CD14-positive monocyte (primary cell): ENCODE data around the gene DNAJC30. TPM values are rescaled to one million over a fixed set of nuclear protein-coding genes. Genes with fewer than 3 reads are reported as not detected.
"Not testable (repeated sequence)": the region's sequence is repeated elsewhere in the genome, so short reads cannot be mapped to it uniquely, and the experiment has no call there.

Experiments used
- DNase-seq, 3 donors: peaks; one replicate each; pipeline ENCODE4 v3.0.0-alpha.2; 2011 to 2022
- H2AFZ ChIP-seq: 2 replicates; pipeline ENCODE4 v1.6.0; 2012; ENCODE audit warnings: mild to moderate bottlenecking, low read depth, low read length, inconsistent platforms; ENCODE audit not compliant: insufficient read depth, poor library complexity, severe bottlenecking
- H3K27ac ChIP-seq, 2 donors: 1 replicate in 1 of 2; 2 replicates in 1 of 2; pipeline ENCODE4 v1.5.1; 2012 to 2013; ENCODE audit warnings: low read length in 2 of 2, control low read depth in 1 of 2, inconsistent platforms in 1 of 2, low read depth in 1 of 2, mild to moderate bottlenecking in 1 of 2
- H3K27me3 ChIP-seq, 2 donors: one replicate each; pipeline versions ENCODE4 v1.6.0 to v1.6.1; 2011 to 2013; ENCODE audit warnings: low read length in 2 of 2; ENCODE audit not compliant: control insufficient read depth in 2 of 2, insufficient read depth in 2 of 2
- H3K36me3 ChIP-seq, 2 donors: replicated peaks in 1 of 2; 1 replicate in 1 of 2; 2 replicates in 1 of 2; pipeline versions ENCODE4 v1.5.1 to v1.6.1; 2012 to 2013; ENCODE audit warnings: low read length in 2 of 2, control low read depth in 1 of 2, inconsistent platforms in 1 of 2, mild to moderate bottlenecking in 1 of 2; ENCODE audit not compliant: insufficient read depth in 2 of 2, control insufficient read depth in 1 of 2
- H3K4me1 ChIP-seq, 2 donors: 1 replicate in 1 of 2; 2 replicates in 1 of 2; pipeline versions ENCODE4 v1.5.1 to v1.6.1; 2012 to 2013; ENCODE audit warnings: low read length in 2 of 2, control low read depth in 1 of 2, inconsistent platforms in 1 of 2, mild to moderate bottlenecking in 1 of 2, moderate library complexity in 1 of 2; ENCODE audit not compliant: insufficient read depth in 2 of 2, control insufficient read depth in 1 of 2
- H3K4me2 ChIP-seq: replicated peaks from 2 replicates; pipeline ENCODE3; 2012; ENCODE audit warnings: low read length, moderate library complexity, mild to moderate bottlenecking; ENCODE audit not compliant: poor library complexity, severe bottlenecking; ENCODE audit errors: extremely low read depth
- H3K4me3 ChIP-seq, 3 experiments: fragments of 200-600 bp in 1 of 3; sonication (generic) in 1 of 3; replicated peaks in 1 of 3; 1 replicate in 2 of 3; 2 replicates in 1 of 3; pipeline ENCODE4 v1.5.1; 2011 to 2013; ENCODE audit warnings: low read length in 3 of 3, mild to moderate bottlenecking in 3 of 3, control low read depth in 2 of 3, low read depth in 2 of 3, inconsistent platforms in 1 of 3, moderate library complexity in 1 of 3
- H3K79me2 ChIP-seq: 2 replicates; pipeline ENCODE4 v1.6.0; 2012; ENCODE audit warnings: mild to moderate bottlenecking, control low read depth, inconsistent platforms, low read length, moderate library complexity; ENCODE audit not compliant: insufficient read depth
- H3K9ac ChIP-seq: 2 replicates; pipeline ENCODE4 v1.6.0; 2017; ENCODE audit warnings: low read length, mild to moderate bottlenecking; ENCODE audit not compliant: insufficient read depth, poor library complexity, severe bottlenecking
- H3K9me3 ChIP-seq, 2 donors: replicated peaks in 1 of 2; 1 replicate in 1 of 2; 2 replicates in 1 of 2; pipeline versions ENCODE4 v1.5.1 to v1.6.1; 2012 to 2013; ENCODE audit warnings: low read length in 2 of 2, control low read depth in 1 of 2; ENCODE audit not compliant: control insufficient read depth in 1 of 2, insufficient read depth in 1 of 2
- H4K20me1 ChIP-seq: 2 replicates; pipeline ENCODE4 v1.6.0; 2012; ENCODE audit warnings: mild to moderate bottlenecking, low read length, control low read depth, moderate library complexity; ENCODE audit not compliant: insufficient read depth
- H3K27ac Mint-ChIP-seq, 7 donors: one replicate each; pipeline ENCODE4 v1.8.0; 2020; ENCODE audit warnings: mild to moderate bottlenecking in 7 of 7, mixed read lengths in 7 of 7, moderate library complexity in 6 of 7, inconsistent platforms in 2 of 7
- H3K27me3 Mint-ChIP-seq, 3 donors: one replicate each; pipeline ENCODE4 v1.8.0; 2021 to 2022; ENCODE audit warnings: low read depth in 3 of 3, mild to moderate bottlenecking in 3 of 3, mixed read lengths in 3 of 3, moderate library complexity in 3 of 3, inconsistent platforms in 1 of 3
- H3K36me3 Mint-ChIP-seq, 2 donors: one replicate each; pipeline ENCODE4 v1.8.0; 2020; ENCODE audit warnings: mixed read lengths in 2 of 2, inconsistent platforms in 1 of 2, mild to moderate bottlenecking in 1 of 2
- H3K4me1 Mint-ChIP-seq: one replicate; pipeline ENCODE4 v1.8.0; 2020; ENCODE audit warnings: mild to moderate bottlenecking, mixed read lengths
- H3K4me3 Mint-ChIP-seq, 2 donors: one replicate each; pipeline ENCODE4 v1.8.0; 2020; ENCODE audit warnings: mild to moderate bottlenecking in 2 of 2, mixed read lengths in 2 of 2, moderate library complexity in 1 of 2
- H3K9me3 Mint-ChIP-seq, 7 donors: one replicate each; pipeline ENCODE4 v1.8.0; 2020 to 2022; ENCODE audit warnings: mixed read lengths in 7 of 7, mild to moderate bottlenecking in 6 of 7, moderate library complexity in 6 of 7, inconsistent platforms in 2 of 7
- WGBS: methylation state at CpG from one replicate; pipeline ENCODE4 v1.1.5; 2013; ENCODE audit warnings: missing lambda C conversion rate; ENCODE audit not compliant: insufficient coverage; 5-methylcytosine and 5-hydroxymethylcytosine counted together
- intact Hi-C, 2 donors: fragments of 100-400 bp; cut with micrococcal nuclease; formaldehyde crosslinking; loops; one replicate each; pipeline versions ENCODE4 v1.15.0 to v1.15.1; 2023
- polyA plus RNA-seq, 3 donors: library from polyadenylated mRNA; depleted of rRNA in 1 of 3; unstranded in 2 of 3; stranded (reverse) in 1 of 3; fragments of 300-500 nt in 2 of 3; fragments of >200 nt in 1 of 3; fragmentation: Illumina TruSeq in 2 of 3; gene quantifications; 1 replicate in 2 of 3; 2 replicates in 1 of 3; pipeline ENCODE4 v1.2.3, GENCODE V29; 2012 to 2021
- TF ChIP-seq, protein P1 (sequence below): fragments of 200-600 bp; IDR thresholded peaks from one replicate; pipeline ENCODE4 v1.8.0; 2022; ENCODE audit warnings: antibody characterized with exemption, mild to moderate bottlenecking

The DNAJC30 gene
- polyA plus RNA-seq, 3 donors: 2.4 to 5.2 (median 3.2) TPM

DNA sequence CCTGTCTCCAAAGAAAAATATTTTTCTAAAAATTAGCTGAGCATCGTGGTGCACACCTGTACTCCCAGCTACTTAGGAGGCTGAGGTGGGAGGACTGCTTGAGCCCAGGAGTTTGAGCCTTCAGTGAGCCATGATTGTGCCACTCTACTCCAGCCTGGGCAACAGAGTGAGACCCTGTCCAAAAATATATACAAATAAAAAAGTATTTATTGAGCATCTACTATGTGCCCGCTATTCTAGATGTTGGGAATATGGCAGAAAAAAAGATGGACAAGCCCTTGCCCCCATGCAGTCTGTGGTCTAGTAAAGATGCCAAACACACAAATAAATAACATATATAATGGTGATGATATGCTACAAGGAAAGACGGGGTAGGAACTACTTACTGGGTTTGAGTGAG is 40.6 kb upstream of the DNAJC30 start:
- H3K4me3 ChIP-seq: no peak overlapping the region
- H3K4me1 Mint-ChIP-seq: peaks cover 11% of the 10 kb centered on the region
- H3K27ac ChIP-seq: no peak overlapping the region
- no peak overlapping the region for H3K27ac Mint-ChIP-seq
- peaks cover 22 to 76% of the 10 kb centered on the region in 2 donors for H3K27me3 ChIP-seq
- WGBS: no CpG with 5 or more reads among the region's 3 CpGs
- H3K79me2 ChIP-seq: no peaks in the 10 kb centered on the region
- TF ChIP-seq, protein P1, sequence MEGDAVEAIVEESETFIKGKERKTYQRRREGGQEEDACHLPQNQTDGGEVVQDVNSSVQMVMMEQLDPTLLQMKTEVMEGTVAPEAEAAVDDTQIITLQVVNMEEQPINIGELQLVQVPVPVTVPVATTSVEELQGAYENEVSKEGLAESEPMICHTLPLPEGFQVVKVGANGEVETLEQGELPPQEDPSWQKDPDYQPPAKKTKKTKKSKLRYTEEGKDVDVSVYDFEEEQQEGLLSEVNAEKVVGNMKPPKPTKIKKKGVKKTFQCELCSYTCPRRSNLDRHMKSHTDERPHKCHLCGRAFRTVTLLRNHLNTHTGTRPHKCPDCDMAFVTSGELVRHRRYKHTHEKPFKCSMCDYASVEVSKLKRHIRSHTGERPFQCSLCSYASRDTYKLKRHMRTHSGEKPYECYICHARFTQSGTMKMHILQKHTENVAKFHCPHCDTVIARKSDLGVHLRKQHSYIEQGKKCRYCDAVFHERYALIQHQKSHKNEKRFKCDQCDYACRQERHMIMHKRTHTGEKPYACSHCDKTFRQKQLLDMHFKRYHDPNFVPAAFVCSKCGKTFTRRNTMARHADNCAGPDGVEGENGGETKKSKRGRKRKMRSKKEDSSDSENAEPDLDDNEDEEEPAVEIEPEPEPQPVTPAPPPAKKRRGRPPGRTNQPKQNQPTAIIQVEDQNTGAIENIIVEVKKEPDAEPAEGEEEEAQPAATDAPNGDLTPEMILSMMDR: no peak
- H3K9ac ChIP-seq: no peak overlapping the region
- H3K36me3 Mint-ChIP-seq: peaks cover 4 to 5% of the 10 kb centered on the region in 2 donors
- peaks cover 55 to 64% (median 61%) of the 10 kb centered on the region in 3 donors for H3K27me3 Mint-ChIP-seq
- H3K9me3 ChIP-seq: no peaks in the 10 kb centered on the region
- H2AFZ ChIP-seq: no peak overlapping the region
- no peaks in the 10 kb centered on the region for H3K36me3 ChIP-seq
- intact Hi-C loops: loop anchor here in 1 of 2 donors (5.0 kb wide), 1 partner anchor 57 kb away; the partner anchor contains the start of gene VPS37D
- H3K4me2 ChIP-seq: no peak overlapping the region
- DNase-seq: no peak
- peaks cover 5 to 11% of the 10 kb centered on the region in 2 donors for H3K4me1 ChIP-seq
- H3K4me3 Mint-ChIP-seq: peak overlapping the region in 1 of 2 donors; percentile 72
- H4K20me1 ChIP-seq: no peaks in the 10 kb centered on the region
- H3K9me3 Mint-ChIP-seq: peaks cover 0 to 14% (median 8%) of the 10 kb centered on the region in 7 donors

DNA sequence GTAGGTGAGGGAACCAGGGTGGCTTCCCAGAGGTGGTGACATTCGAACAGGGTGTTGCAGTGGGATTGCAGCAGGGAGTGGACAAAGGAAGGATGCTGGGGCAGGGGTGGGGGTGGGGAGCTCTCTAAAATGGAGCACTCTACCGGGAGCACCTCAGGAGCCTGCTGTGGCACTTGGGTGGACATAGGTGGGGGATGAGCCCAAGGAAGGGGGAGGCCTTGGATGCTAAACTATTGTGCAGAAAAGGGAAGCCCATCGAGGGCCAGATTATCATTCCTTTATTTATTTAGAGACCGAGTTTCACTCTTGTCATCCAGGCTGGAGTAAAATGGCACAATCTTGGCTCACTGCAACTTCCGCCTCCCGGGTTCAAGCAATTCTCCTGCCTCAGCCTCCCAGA is 39.5 kb upstream of the DNAJC30 start:
- Histone ChIP-seq H3K27ac (no peak overlapping the region), H3K79me2 (no peaks in the 10 kb centered on the region), H3K9ac (no peak overlapping the region), H3K9me3 (no peaks in the 10 kb centered on the region), H3K4me3 (no peak overlapping the region), H3K4me2 (no peak overlapping the region), H2AFZ (no peak overlapping the region), H4K20me1 (no peaks in the 10 kb centered on the region), H3K4me1 (peaks cover 15 to 22% of the 10 kb centered on the region in 2 donors), H3K27me3 (peaks cover 17 to 76% of the 10 kb centered on the region in 2 donors), H3K36me3 (no peaks in the 10 kb centered on the region)
- H3K36me3 Mint-ChIP-seq: peaks cover 4 to 5% of the 10 kb centered on the region in 2 donors
- no peak for DNase-seq
- TF ChIP-seq, protein P1: no peak
- peaks cover 0 to 17% (median 11%) of the 10 kb centered on the region in 7 donors for H3K9me3 Mint-ChIP-seq
- H3K4me1 Mint-ChIP-seq: peaks cover 16% of the 10 kb centered on the region
- peak overlapping the region in 1 of 2 donors; percentile 55 for H3K4me3 Mint-ChIP-seq
- 50% methylated on average over 1 of the region's 6 CpGs for WGBS
- H3K27ac Mint-ChIP-seq: no peak overlapping the region
- intact Hi-C loops: loop anchor here in 1 of 2 donors (5.0 kb wide), 1 partner anchor 55 kb away; the partner anchor contains the start of gene VPS37D
- peaks cover 54 to 65% (median 60%) of the 10 kb centered on the region in 3 donors for H3K27me3 Mint-ChIP-seq

DNA sequence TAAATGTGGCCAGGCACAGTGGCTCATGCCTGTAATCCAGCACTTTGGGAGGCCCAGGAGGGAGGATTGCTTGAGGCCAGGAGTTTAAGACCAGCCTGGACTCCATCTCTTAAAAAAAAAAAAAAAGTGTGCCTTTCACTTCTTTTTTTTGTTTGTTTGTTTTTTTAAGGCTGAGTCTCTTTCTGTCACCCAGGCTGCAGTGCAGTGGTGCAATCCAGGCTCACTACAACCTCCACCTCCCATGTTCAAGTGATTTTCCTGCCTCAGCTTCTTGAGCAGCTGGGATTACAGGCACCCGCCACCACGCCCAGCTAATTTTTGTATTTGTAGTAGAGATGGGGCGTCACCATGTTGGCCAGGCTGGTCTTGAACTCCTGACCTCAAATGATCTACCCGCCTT is 38.9 kb upstream of the DNAJC30 start:
- H3K4me1 ChIP-seq: peaks cover 21 to 28% of the 10 kb centered on the region in 2 donors
- H4K20me1 ChIP-seq, H3K79me2 ChIP-seq, H3K36me3 ChIP-seq, H3K27ac ChIP-seq, H3K9ac ChIP-seq, H2AFZ ChIP-seq, DNase-seq, H3K9me3 ChIP-seq, H3K36me3 Mint-ChIP-seq, H3K4me2 ChIP-seq, H3K4me3 ChIP-seq: not testable (repeated sequence)
- intact Hi-C loops: loop anchor here in 1 of 2 donors (5.0 kb wide), 1 partner anchor 55 kb away; the partner anchor contains the start of gene VPS37D
- Mint-ChIP-seq H3K27ac (peak overlapping the region in 1 of 7 donors; percentile 58), H3K9me3 (peaks cover 0 to 19% (median 11%) of the 10 kb centered on the region in 7 donors), H3K4me3 (peak overlapping the region in 1 of 2 donors; percentile 92), H3K27me3 (peaks cover 52 to 66% (median 61%) of the 10 kb centered on the region in 3 donors), H3K4me1 (peaks cover 22% of the 10 kb centered on the region)
- WGBS: 90% methylated on average over 2 of the region's 4 CpGs
- H3K27me3 ChIP-seq: peaks cover 19 to 79% of the 10 kb centered on the region in 2 donors
